MCF 10A (cell line): Measurements from ENCODE around the gene GSAP. TPM values are rescaled to one million over a fixed set of nuclear protein-coding genes. Genes with fewer than 3 reads are reported as not detected.

ENCODE experiments used
- BruUV-seq: library from RNA; stranded (reverse); fragments of 400-500 nt; replicated peaks from 2 replicates; lab custom pipeline; 2021; lab: Mats Ljungman, UMichigan
- CTCF ChIA-PET: fragments of 300-600 bp; sonication (Branson Sonifier 250); formaldehyde crosslinking; extraction: SDS; loops from one replicate; lab custom pipeline; 2021; ENCODE audit warnings: antibody characterized with exemption, inconsistent platforms; lab: Yijun Ruan, JAX
- POLR2A ChIA-PET: fragments of 300-600, 350-650 bp; sonication (Branson Sonifier 250); formaldehyde crosslinking; extraction: SDS; loops from one replicate; lab custom pipeline; 2020; ENCODE audit warnings: antibody characterized with exemption, inconsistent platforms; lab: Yijun Ruan, JAX
- DNase-seq: peaks from one replicate; pipeline ENCODE4 v3.0.0-alpha.2; 2018; ENCODE audit not compliant: unreplicated experiment
- H3K27ac Mint-ChIP-seq: one replicate; pipeline ENCODE4 v1.8.0; 2022; ENCODE audit warnings: mild to moderate bottlenecking, low read depth, mixed read lengths; ENCODE audit not compliant: unreplicated experiment
- H3K27me3 Mint-ChIP-seq: one replicate; pipeline ENCODE4 v1.8.0; 2022; ENCODE audit warnings: mixed read lengths; ENCODE audit not compliant: insufficient read depth, unreplicated experiment
- H3K36me3 Mint-ChIP-seq: one replicate; pipeline ENCODE4 v1.8.0; 2022; ENCODE audit warnings: mild to moderate bottlenecking, moderate library complexity, mixed read lengths; ENCODE audit not compliant: insufficient read depth, unreplicated experiment
- H3K4me1 Mint-ChIP-seq: one replicate; pipeline ENCODE4 v1.8.0; 2022; ENCODE audit warnings: mixed read lengths; ENCODE audit not compliant: insufficient read depth, unreplicated experiment
- H3K4me3 Mint-ChIP-seq: one replicate; pipeline ENCODE4 v1.8.0; 2022; ENCODE audit warnings: mild to moderate bottlenecking, moderate library complexity, mixed read lengths; ENCODE audit not compliant: unreplicated experiment
- H3K9me3 Mint-ChIP-seq: one replicate; pipeline ENCODE4 v1.8.0; 2022; ENCODE audit warnings: mixed read lengths; ENCODE audit not compliant: unreplicated experiment
- intact Hi-C: fragments of 100-400 bp; cut with micrococcal nuclease; formaldehyde crosslinking; loops from 2 replicates; pipeline ENCODE4 v1.14.1; 2022
- total RNA-seq: library from RNA; stranded (reverse); gene quantifications from 2 replicates; pipeline ENCODE4 v1.2.3, GENCODE V29; 2022
- TF ChIP-seq, protein P1 (sequence below): fragments of 200-600 bp; IDR thresholded peaks from one replicate; pipeline ENCODE4 v1.8.0; 2022; ENCODE audit warnings: antibody characterized with exemption, mild to moderate bottlenecking; ENCODE audit not compliant: unreplicated experiment

GSAP gene
- total RNA-seq, 1 experiment from 2014 or later = 13.7 TPM

DNA sequence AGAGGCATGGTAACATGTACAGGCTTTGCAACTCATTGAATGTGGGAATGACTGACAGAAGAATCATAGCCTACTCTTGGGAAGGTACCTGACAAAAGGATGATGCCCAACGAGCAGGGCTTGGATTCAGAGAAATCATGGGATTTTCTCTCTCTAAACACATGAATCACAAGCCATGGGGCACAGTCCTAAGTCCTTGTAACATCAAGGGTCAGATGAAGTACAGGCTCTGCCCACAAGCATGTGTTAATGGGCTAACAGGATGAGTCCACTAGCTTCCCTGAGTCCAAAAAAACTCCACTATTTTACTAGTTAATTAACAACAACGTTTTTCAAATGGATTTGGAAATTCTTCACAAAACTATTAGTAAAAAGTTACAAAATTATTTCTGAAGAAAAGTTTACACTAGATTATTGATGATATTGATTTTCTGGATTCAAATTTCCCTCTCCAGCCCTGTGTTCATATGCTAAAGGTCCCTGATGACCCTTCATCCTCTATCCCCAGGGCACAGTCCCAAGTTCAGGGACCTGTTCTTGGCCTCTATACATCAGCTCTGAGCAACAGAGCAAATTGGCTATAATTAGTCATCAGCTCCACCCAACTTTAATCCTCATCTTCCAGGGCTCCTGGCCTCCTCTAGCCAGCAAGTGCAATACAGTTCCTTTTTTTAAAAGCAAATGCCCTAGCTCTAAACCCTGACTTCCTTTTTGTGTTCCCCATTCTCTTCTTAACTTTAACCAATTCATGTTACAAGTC is 99.8 kb downstream of the GSAP start:
- peaks cover 5% of the 10 kb centered on the region for H3K4me1 Mint-ChIP-seq
- TF ChIP-seq, protein P1, sequence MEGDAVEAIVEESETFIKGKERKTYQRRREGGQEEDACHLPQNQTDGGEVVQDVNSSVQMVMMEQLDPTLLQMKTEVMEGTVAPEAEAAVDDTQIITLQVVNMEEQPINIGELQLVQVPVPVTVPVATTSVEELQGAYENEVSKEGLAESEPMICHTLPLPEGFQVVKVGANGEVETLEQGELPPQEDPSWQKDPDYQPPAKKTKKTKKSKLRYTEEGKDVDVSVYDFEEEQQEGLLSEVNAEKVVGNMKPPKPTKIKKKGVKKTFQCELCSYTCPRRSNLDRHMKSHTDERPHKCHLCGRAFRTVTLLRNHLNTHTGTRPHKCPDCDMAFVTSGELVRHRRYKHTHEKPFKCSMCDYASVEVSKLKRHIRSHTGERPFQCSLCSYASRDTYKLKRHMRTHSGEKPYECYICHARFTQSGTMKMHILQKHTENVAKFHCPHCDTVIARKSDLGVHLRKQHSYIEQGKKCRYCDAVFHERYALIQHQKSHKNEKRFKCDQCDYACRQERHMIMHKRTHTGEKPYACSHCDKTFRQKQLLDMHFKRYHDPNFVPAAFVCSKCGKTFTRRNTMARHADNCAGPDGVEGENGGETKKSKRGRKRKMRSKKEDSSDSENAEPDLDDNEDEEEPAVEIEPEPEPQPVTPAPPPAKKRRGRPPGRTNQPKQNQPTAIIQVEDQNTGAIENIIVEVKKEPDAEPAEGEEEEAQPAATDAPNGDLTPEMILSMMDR = no peak
- CTCF ChIA-PET = interaction anchor here (1.1 kb wide), 1 partner anchor 15 kb away, joined by 4 read pairs; no protein-coding TSS in a partner anchor
- H3K4me3 Mint-ChIP-seq = no peak overlapping the region
- intact Hi-C loops = no loop called here
- no peaks in the 10 kb centered on the region for H3K27me3 Mint-ChIP-seq
- no peak overlapping the region for H3K27ac Mint-ChIP-seq
- DNase-seq = no peak
- BruUV-seq = no TSS peak
- H3K36me3 Mint-ChIP-seq = peaks cover under 1% of the 10 kb centered on the region
- no peaks in the 10 kb centered on the region for H3K9me3 Mint-ChIP-seq
- POLR2A ChIA-PET = interaction anchor here (0.6 kb wide), 1 partner anchor 57 kb away, joined by 3 read pairs; no protein-coding TSS in a partner anchor

DNA sequence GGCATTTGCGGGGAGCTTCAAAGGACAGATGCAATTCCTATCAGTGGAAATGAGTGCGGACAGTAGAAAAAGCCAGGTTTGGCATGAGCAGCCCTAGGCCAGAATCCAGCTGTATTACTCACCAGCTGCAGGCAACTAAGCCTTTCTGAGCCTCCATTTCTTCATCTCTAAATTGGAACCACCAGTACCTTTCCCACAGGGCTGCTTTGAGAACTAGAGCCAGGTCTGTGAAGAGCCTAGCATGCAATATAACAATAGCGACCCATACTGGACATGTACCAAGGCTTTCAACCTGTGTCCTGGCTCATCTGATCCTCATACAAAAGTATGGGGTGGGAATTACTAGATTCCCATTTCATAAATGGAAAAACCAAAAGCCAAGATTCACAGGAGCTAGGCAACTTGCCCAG is 101.0 kb downstream of the GSAP start:
- H3K4me3 Mint-ChIP-seq = no peak overlapping the region
- POLR2A ChIA-PET = no interaction called here
- intact Hi-C loops = no loop called here
- CTCF ChIA-PET = interaction anchor here (0.6 to 1.1 kb wide), 4 partner anchors 9 to 40 kb away, joined by 3 to 4 read pairs (median 3); no protein-coding TSS in a partner anchor
- peaks cover 5% of the 10 kb centered on the region for H3K4me1 Mint-ChIP-seq
- peaks cover 2% of the 10 kb centered on the region for H3K36me3 Mint-ChIP-seq
- TF ChIP-seq, protein P1 = no peak
- no TSS peak for BruUV-seq
- no peaks in the 10 kb centered on the region for H3K9me3 Mint-ChIP-seq
- H3K27ac Mint-ChIP-seq = no peak overlapping the region
- H3K27me3 Mint-ChIP-seq = no peaks in the 10 kb centered on the region
- no peak for DNase-seq

DNA sequence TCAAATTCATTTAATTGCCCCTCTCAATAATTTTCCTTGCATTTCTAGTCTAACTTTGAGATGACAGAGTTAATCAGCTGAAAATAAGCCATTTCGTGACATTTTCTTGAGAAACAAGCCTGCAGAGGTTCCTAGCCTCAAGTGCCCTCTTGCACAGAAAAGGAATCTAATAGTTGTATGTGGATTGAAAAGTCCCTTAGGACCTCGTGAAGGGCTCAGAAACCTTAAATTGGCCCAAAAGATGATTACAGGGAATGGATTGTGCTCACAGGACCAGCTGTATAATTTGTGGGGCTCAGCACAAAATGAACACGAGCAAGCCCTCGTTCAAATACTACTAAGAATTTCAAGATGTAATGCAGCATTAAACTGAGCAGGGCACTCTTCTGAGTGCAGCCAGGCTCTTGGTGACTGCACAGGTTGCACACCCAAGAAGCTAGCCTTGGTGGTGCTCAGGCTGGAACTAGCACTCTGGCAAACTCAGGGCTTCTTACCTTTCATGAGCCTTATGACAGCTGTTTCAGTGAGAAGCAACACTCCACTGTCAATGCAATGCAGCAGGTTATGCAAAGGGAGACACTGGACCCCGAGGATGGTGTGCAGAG is 102.2 kb downstream of the GSAP start:
- DNase-seq = no peak
- Mint-ChIP-seq H3K27me3 (no peaks in the 10 kb centered on the region), H3K4me3 (no peak overlapping the region), H3K4me1 (peaks cover 12% of the 10 kb centered on the region), H3K27ac (no peak overlapping the region), H3K36me3 (peaks cover 7% of the 10 kb centered on the region), H3K9me3 (no peaks in the 10 kb centered on the region)
- intact Hi-C loops = no loop called here
- TF ChIP-seq, protein P1 = no peak
- POLR2A ChIA-PET = no interaction called here
- no TSS peak for BruUV-seq
- CTCF ChIA-PET = interaction anchor here (1.2 kb wide), 1 partner anchor 21 kb away, joined by 3 read pairs; no protein-coding TSS in a partner anchor

DNA sequence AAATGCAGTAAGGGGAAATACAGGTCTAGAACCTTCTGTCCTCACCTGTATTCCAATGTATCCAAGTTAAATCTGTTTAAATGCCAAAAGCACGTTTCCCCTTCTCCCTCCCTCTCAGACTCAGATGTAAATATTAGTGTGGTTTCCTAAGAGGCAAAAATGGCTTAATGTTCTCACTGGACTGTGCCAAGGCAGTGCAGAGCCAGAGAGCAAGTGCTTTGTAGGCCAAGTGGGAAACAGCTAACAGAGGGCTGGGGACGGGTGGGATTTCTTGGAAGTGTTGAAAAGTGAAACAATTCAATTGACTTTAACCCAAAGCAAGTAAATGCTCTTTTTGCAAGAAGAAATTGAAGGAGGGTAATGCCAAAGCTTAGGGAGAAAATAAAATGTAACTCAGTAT is 103.1 kb downstream of the GSAP start:
- intact Hi-C loops = no loop called here
- no TSS peak for BruUV-seq
- H3K36me3 Mint-ChIP-seq = peaks cover 7% of the 10 kb centered on the region
- CTCF ChIA-PET = interaction anchor here (0.5 kb wide), 2 partner anchors 194 to 998 kb away, joined by 3 to 5 read pairs; no protein-coding TSS in a partner anchor
- H3K4me3 Mint-ChIP-seq = no peak overlapping the region
- H3K27me3 Mint-ChIP-seq = no peaks in the 10 kb centered on the region
- DNase-seq = no peak
- no peaks in the 10 kb centered on the region for H3K9me3 Mint-ChIP-seq
- TF ChIP-seq, protein P1 = no peak
- POLR2A ChIA-PET = no interaction called here
- H3K27ac Mint-ChIP-seq = no peak overlapping the region
- peaks cover 12% of the 10 kb centered on the region for H3K4me1 Mint-ChIP-seq
